ENCODE measurements around the gene GADL1. TPM values are rescaled to one million over a fixed set of nuclear protein-coding genes. Genes with fewer than 3 reads are reported as not detected.

Gene GADL1
- total RNA-seq, 1 donor from 2014 or later: 0.12 TPM

- Mint-ChIP-seq H3K4me1 (peaks cover 3% of the 10 kb centered on the region), H3K36me3 (ENCODE audit: low read depth) (no peaks in the 10 kb centered on the region), H3K27ac (ENCODE audit: unreplicated experiment) (no peak overlapping the region), H3K4me3 (no peak overlapping the region), H3K9me3 (no peaks in the 10 kb centered on the region), H3K27me3 (ENCODE audit: low read depth) (no peaks in the 10 kb centered on the region)
- TF ChIP-seq CTCF (conservative IDR thresholded peaks at IDR 0.05): no peak
- DNase-seq (ENCODE audit: low read depth, low spot score): no peak
Measured at GRCh38 chr3:30756218-30756617, 138.2 kb downstream of the GADL1 start.

- no peak for TF ChIP-seq CTCF (conservative IDR thresholded peaks at IDR 0.05)
- Mint-ChIP-seq H3K36me3 (ENCODE audit: low read depth) (no peaks in the 10 kb centered on the region), H3K27ac (ENCODE audit: unreplicated experiment) (no peak overlapping the region), H3K4me3 (no peak overlapping the region), H3K27me3 (ENCODE audit: low read depth) (no peaks in the 10 kb centered on the region), H3K4me1 (peaks cover 4% of the 10 kb centered on the region), H3K9me3 (no peaks in the 10 kb centered on the region)
- DNase-seq (ENCODE audit: low read depth, low spot score): no peak
Measured at GRCh38 chr3:30754426-30754825, 140.0 kb downstream of the GADL1 start.

- no peak for TF ChIP-seq CTCF (conservative IDR thresholded peaks at IDR 0.05)
- H3K27ac Mint-ChIP-seq (ENCODE audit: unreplicated experiment): no peak overlapping the region
- no peaks in the 10 kb centered on the region for H3K9me3 Mint-ChIP-seq
- H3K4me1 Mint-ChIP-seq: peaks cover 4% of the 10 kb centered on the region
- H3K4me3 Mint-ChIP-seq: no peak overlapping the region
- H3K27me3 Mint-ChIP-seq (ENCODE audit: low read depth): no peaks in the 10 kb centered on the region
- no peaks in the 10 kb centered on the region for H3K36me3 Mint-ChIP-seq (ENCODE audit: low read depth)
- no peak for DNase-seq (ENCODE audit: low read depth, low spot score)
Measured at GRCh38 chr3:30753766-30754165, 140.7 kb downstream of the GADL1 start.

GRCh38 chr3:30752970-30753369 is 141.5 kb downstream of the GADL1 start:
- Mint-ChIP-seq H3K4me1 (peaks cover 4% of the 10 kb centered on the region), H3K4me3 (no peak overlapping the region), H3K36me3 (ENCODE audit: low read depth) (no peaks in the 10 kb centered on the region), H3K27ac (ENCODE audit: unreplicated experiment) (no peak overlapping the region), H3K9me3 (no peaks in the 10 kb centered on the region), H3K27me3 (ENCODE audit: low read depth) (no peaks in the 10 kb centered on the region)
- no peak for DNase-seq (ENCODE audit: low read depth, low spot score)
- TF ChIP-seq CTCF (conservative IDR thresholded peaks at IDR 0.05): no peak

GRCh38 chr3:30752491-30752890 is 142.0 kb downstream of the GADL1 start:
- Mint-ChIP-seq H3K27me3 (ENCODE audit: low read depth) (no peaks in the 10 kb centered on the region), H3K4me3 (no peak overlapping the region), H3K4me1 (peaks cover 4% of the 10 kb centered on the region), H3K27ac (ENCODE audit: unreplicated experiment) (no peak overlapping the region), H3K9me3 (no peaks in the 10 kb centered on the region), H3K36me3 (ENCODE audit: low read depth) (no peaks in the 10 kb centered on the region)
- no peak for TF ChIP-seq CTCF (conservative IDR thresholded peaks at IDR 0.05)
- no peak for DNase-seq (ENCODE audit: low read depth, low spot score)
